GM19328 (cell line): ENCODE measurements around the gene CBFA2T3.

Source experiments
- ATAC-seq: cut with Tn5 transposase; IDR thresholded peaks from one replicate; pipeline ENCODE4 v1.9.1; 2021; ENCODE audit warnings: mild to moderate bottlenecking, moderate library complexity; ENCODE audit not compliant: unreplicated experiment

The CBFA2T3 gene

DNA sequence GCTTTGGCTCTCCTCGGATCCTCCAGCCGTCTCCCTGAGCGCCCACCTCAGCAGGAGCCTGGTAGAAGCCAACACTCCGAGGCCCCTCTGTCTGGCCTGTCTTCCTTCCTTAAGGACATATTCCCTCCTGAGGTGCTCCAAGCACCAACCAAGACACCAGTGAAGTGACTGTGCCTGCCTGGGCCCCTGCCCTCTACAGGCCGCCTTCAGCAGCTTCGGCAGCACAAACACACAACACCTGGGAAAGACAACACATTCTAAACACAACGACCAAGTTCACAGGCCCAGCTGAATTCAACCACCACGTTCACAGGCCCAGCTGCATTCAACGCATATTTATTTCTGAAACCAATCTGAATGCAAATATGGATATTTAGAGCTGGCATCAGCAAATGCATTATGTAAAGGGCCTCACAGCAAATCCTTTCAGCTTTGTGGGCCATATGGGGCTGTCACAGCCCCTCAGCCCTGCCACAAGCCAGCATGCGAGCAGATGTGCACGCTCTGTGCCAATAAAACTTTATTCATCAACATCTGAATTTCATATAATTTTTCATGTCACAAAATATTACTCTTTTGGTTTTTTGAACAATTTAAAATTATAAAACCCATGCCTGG, 132.5 kb downstream of the CBFA2T3 start:
- no peak for ATAC-seq

- ATAC-seq: no peak
These were observed 133.8 kb downstream of the CBFA2T3 start for GRCh38 chr16:88843256-88843655.

GRCh38 chr16:88842806-88843205, 134.2 kb downstream of the CBFA2T3 start:
- no peak for ATAC-seq

- no peak for ATAC-seq
These were observed 134.7 kb downstream of the CBFA2T3 start for GRCh38 chr16:88842308-88842756.

- ATAC-seq: no peak
These were observed 135.3 kb downstream of the CBFA2T3 start for GRCh38 chr16:88841521-88842307.

DNA sequence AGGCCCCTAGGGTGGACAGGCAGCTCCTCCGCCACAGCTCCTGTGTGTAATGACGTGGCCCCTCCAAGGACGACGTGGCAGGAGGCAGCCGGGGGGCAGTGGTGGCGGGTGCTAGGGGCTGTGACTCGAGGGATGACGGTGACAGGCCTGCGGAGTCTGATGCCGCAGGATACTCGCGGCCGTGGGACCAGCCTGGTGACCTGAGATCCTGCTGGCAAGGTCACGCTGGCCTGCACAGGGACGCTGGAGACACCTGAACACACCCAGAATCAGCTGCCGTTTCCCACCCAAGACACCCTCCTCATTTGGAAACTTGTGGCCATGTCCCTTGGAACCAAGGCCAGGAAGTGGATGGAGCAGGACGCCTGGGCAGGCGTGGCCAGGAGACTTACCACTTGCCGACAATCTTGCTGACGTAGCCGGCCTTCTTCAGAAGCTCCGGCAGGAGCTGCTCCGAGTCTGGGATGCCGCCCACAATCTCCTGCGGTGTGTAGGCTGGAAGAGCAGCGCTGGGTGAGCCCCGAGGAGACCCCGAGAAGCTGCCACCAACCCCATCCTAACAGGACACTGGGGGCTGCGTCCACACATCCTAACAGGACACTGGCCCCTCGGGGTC, 136.3 kb downstream of the CBFA2T3 start:
- no peak for ATAC-seq

DNA sequence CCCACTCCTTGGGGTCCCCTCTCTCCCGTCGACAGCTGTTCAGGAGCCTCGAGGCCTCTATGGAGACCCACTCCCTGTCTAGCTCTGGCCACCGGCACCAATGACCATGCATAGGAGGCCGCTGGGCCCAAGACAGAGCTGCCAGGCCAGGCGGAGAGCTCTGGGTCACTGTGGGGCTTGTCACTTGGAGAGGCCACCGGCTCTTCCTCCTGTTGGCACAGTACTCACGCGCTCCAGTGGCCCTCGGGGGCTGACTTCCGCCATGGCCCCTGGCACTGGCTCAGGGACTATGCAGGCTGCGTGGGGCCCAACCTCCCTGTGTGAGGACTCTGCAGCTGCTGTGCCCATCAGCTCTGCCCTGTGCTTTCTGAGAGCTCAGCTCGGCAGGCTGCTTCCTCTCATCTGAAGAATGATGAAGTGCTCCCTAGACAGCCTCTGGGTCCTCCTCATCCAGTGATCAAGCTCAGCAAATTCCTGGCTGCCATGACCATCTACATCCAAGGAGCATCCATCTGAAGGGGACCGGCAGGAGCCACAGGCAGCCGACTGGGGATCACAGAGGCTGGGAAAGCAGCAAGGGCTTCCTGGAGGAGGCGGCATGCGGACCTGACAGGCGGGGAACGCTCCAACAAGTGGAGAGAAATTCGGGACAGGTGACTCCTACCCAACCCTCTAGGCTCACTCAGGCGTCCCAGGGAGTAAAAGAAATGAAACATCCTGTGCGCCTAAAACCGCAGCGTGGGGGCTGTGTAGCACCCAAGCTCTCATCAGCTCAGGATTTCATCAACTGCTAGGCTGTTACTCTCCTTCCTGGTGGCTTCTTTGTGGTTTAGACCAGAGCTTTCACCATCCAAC, 137.0 kb downstream of the CBFA2T3 start:
- no peak for ATAC-seq

DNA sequence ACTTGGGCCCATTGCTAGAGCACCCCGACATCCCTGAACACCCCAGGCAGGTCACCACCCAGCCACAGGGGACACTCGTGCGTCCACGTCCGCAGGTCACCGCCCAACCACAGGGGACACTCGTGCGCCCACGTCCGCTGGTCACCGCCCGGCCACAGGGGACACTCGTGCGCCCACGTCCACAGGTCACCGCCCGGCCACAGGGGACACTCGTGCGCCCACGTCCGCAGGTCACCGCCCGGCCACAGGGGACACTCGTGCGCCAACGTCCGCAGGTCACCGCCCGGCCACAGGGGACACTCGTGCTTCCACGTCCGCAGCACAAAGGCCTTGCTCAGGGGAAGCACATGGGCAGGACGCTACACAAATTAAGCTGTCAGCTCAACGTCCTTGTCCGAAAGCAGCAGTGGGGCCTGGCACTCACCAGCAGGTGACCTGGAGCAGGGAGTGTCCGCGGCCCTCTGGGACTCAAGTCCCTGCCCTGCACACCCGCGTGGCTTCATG, 137.9 kb downstream of the CBFA2T3 start:
- no peak for ATAC-seq

DNA sequence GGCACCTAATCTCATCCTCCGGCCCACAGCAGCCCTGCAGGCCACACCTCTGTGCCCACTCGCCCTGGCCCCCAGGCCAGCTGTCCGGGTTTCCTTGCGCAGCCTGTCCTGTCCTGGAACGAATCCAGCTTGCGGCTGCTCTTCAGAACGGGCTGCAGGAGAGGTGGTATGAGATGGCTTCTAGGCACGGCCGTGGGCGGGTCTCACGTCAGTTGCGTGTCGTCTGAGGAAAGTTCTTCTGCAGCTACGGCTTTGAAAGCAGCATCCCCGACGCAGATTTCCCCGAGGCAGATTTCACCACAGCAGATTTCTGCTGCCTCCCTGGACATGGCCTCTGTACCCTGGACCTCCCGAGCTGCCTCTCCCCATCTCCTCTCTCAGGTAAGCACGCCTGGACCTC, 138.4 kb downstream of the CBFA2T3 start:
- ATAC-seq: no peak

- ATAC-seq: no peak
These were observed 139.2 kb downstream of the CBFA2T3 start for GRCh38 chr16:88837806-88838205.

DNA sequence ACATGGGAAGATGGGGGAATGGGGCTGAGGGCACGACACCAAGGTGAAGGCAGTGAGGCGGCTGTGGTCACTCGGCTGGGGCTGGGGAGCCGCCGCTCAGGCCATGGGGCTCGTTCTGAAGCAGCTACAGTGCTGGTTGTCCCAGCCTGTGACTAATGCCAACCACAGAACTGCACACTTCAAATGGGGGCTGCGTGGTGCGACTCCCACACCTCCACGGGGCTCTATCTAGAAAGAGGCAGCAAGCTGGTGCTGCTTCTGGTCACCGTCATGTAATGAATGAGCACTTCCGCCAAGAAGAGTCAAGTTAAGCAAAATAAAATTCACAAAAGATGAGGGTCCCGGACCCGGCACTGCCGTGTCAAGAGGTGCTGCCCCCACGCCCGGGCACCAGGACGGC, 140.2 kb downstream of the CBFA2T3 start:
- ATAC-seq: no peak

GRCh38 chr16:88835818-88836217, 141.2 kb downstream of the CBFA2T3 start:
- ATAC-seq: no peak

DNA sequence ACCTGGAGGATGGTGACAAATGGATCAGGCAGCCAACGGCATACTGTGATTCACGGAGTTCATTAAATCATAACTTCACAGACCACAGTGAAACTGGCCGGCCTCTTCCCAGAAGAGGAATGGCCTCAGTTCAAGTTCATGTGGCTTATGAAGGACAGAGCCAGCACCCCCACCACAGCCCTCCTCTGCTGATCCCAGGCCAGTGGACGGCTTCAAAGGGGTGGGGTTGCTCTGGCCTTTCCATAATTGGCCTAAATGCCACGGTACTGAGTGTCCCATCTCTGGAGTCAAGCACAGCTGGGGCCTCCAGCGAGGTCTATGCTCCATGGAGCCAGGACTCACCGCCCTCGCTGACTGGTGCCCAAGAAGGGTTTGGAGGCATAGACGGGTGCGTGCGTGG, 141.6 kb downstream of the CBFA2T3 start:
- no peak for ATAC-seq

GRCh38 chr16:88834670-88835069, 142.3 kb downstream of the CBFA2T3 start:
- ATAC-seq: no peak

DNA sequence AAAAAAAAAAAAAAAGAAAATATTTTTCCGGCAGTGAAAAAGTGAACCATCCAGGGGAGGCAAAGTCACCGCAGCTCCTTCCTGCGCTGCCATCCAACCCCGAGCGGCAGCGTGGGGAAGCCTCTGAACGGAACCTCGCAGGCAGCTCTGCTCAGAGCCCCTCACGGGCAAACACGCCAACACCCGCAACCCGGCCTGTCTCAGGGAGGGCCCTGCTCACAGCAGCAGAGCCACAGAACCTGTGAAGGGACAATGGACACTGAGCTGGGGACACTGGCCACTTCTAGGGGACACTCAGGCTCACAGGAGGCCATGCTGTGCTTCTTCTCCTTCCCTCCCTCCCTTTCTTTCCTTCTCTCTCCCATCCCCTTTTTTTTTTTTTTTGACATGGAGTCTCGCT, 143.9 kb downstream of the CBFA2T3 start:
- no peak for ATAC-seq

DNA sequence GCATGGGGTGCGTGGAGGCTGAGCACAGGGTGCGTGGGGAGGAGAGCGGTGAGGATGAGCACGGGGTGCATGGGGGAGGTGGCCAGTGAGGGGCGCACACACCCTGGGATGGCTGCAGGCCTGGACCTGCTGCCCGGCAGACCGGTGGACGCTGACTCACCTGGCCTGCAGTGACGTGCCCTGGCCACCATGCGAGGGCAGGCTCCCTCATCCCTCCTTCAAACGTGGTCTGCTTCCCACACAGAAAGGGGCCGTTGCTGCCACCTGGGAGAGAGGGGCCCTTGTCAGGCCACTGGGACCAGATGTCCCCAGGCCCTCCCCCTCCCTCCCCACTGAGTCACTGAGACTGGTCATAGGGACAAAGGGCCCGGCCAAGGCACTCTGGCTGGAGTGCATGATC, 145.2 kb downstream of the CBFA2T3 start:
- no peak for ATAC-seq

DNA sequence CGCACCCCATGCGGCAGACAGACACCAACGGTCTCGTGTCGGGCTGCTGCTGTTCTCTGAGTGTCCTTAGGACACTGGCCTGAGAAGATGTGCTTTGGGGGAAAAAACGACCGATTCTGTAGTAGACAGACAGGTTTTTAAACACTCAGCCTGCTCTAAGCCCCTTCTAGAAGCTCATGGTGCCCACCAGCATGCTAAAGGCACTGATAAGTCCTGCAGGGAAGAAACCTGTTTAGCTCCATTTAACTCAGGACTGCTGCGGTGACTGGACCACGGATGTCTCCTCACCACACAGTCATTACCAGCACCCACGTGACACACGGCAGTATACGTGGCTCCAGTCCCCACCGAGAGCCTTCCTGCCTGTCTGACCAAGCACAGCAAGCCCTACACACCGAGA, 146.2 kb downstream of the CBFA2T3 start:
- ATAC-seq: no peak

GRCh38 chr16:88830258-88830657, 146.7 kb downstream of the CBFA2T3 start:
- no peak for ATAC-seq

- no peak for ATAC-seq
These were observed 148.3 kb downstream of the CBFA2T3 start for GRCh38 chr16:88828711-88829110.

GRCh38 chr16:88827727-88828126, 149.3 kb downstream of the CBFA2T3 start:
- no peak for ATAC-seq
